Naive B cell (primary cell): ENCODE data around the gene LRRC25. TPM values are rescaled to one million over a fixed set of nuclear protein-coding genes. Genes with fewer than 3 reads are reported as not detected.
A peak's percentile ranks its signal among the peaks of the same experiment; 100 is the strongest.

Experiments used
- ATAC-seq, 2 donors: fragments of 150-1000 bp; cut with Tn5 transposase; 2 replicates each; pipeline ENCODE4 v1.10.0; 2021; ENCODE audit warnings: low read depth in 2 of 2, mild to moderate bottlenecking in 2 of 2, moderate library complexity in 2 of 2
- DNase-seq: peaks from one replicate; pipeline ENCODE4 v3.0.0; 2022
- H3K27ac Mint-ChIP-seq, 6 donors: one replicate each; pipeline ENCODE4 v1.8.0; 2020 to 2022; ENCODE audit warnings: mild to moderate bottlenecking in 6 of 6, mixed read lengths in 6 of 6, moderate library complexity in 5 of 6, inconsistent platforms in 2 of 6
- H3K27me3 Mint-ChIP-seq, 3 donors: one replicate each; pipeline ENCODE4 v1.8.0; 2021 to 2022; ENCODE audit warnings: mixed read lengths in 3 of 3, mild to moderate bottlenecking in 1 of 3
- H3K36me3 Mint-ChIP-seq, 2 donors: one replicate each; pipeline ENCODE4 v1.8.0; 2020 to 2022; ENCODE audit warnings: mixed read lengths in 2 of 2, inconsistent platforms in 1 of 2, mild to moderate bottlenecking in 1 of 2
- H3K4me1 Mint-ChIP-seq, 3 donors: one replicate each; pipeline ENCODE4 v1.8.0; 2020 to 2022; ENCODE audit warnings: mixed read lengths in 3 of 3, inconsistent platforms in 1 of 3, mild to moderate bottlenecking in 1 of 3, moderate library complexity in 1 of 3
- H3K4me3 Mint-ChIP-seq, 8 donors: one replicate each; pipeline ENCODE4 v1.8.0; 2020 to 2022; ENCODE audit warnings: mild to moderate bottlenecking in 8 of 8, mixed read lengths in 8 of 8, moderate library complexity in 8 of 8, inconsistent platforms in 2 of 8
- H3K9me3 Mint-ChIP-seq, 7 donors: one replicate each; pipeline ENCODE4 v1.8.0; 2020 to 2022; ENCODE audit warnings: mixed read lengths in 7 of 7, mild to moderate bottlenecking in 5 of 7, inconsistent platforms in 2 of 7, moderate library complexity in 1 of 7
- polyA plus RNA-seq, 6 donors: library from polyadenylated mRNA; unstranded; fragments of 300-500 nt; fragmentation: Illumina TruSeq; gene quantifications; one replicate each; pipeline ENCODE4 v1.2.3, GENCODE V29; 2021; ENCODE audit warnings: low read depth in 6 of 6

Gene LRRC25
- polyA plus RNA-seq, 6 donors from 2014 or later, result 0.17 to 30.8 (median 17.9) TPM

- H3K27me3 Mint-ChIP-seq, result no peaks in the 10 kb centered on the region
- no peaks in the 10 kb centered on the region for H3K36me3 Mint-ChIP-seq
- ATAC-seq, result peak; percentile 36 to 43
- peak; percentile 74 for DNase-seq
- H3K9me3 Mint-ChIP-seq, result no peaks in the 10 kb centered on the region
- peak overlapping the region in 3 of 6 donors; percentile 34 to 77 (median 70) for H3K27ac Mint-ChIP-seq
- peaks cover 14 to 39% (median 25%) of the 10 kb centered on the region in 3 donors for H3K4me1 Mint-ChIP-seq
- H3K4me3 Mint-ChIP-seq, result peak overlapping the region; percentile 66 to 88 (median 75)
Observed at GRCh38 chr19:18433015-18433691, 35.7 kb upstream of the LRRC25 start.

- Mint-ChIP-seq H3K4me1 (peaks cover 14 to 39% (median 25%) of the 10 kb centered on the region in 3 donors), H3K9me3 (no peaks in the 10 kb centered on the region), H3K4me3 (peak overlapping the region; percentile 68 to 89 (median 80)), H3K27me3 (no peaks in the 10 kb centered on the region), H3K27ac (peak overlapping the region in 4 of 6 donors; percentile 27 to 82 (median 50)), H3K36me3 (no peaks in the 10 kb centered on the region)
- ATAC-seq (no peak), DNase-seq (no peak)
Observed at GRCh38 chr19:18432275-18433014, 35.0 kb upstream of the LRRC25 start.

- ATAC-seq (no peak), DNase-seq (no peak)
- no peaks in the 10 kb centered on the region for H3K27me3 Mint-ChIP-seq
- peak overlapping the region in 7 of 8 donors; percentile 55 to 89 (median 65) for H3K4me3 Mint-ChIP-seq
- no peaks in the 10 kb centered on the region for H3K9me3 Mint-ChIP-seq
- peak overlapping the region in 3 of 6 donors; percentile 27 to 82 (median 70) for H3K27ac Mint-ChIP-seq
- no peaks in the 10 kb centered on the region for H3K36me3 Mint-ChIP-seq
- H3K4me1 Mint-ChIP-seq, result peaks cover 14 to 39% (median 25%) of the 10 kb centered on the region in 3 donors
Observed at GRCh38 chr19:18431351-18432197, 34.2 kb upstream of the LRRC25 start.

GRCh38 chr19:18430417-18431144 is 33.2 kb upstream of the LRRC25 start:
- DNase-seq, result no peak
- ATAC-seq, result no peak
- no peaks in the 10 kb centered on the region for H3K36me3 Mint-ChIP-seq
- no peaks in the 10 kb centered on the region for H3K27me3 Mint-ChIP-seq
- peak overlapping the region in 5 of 6 donors; percentile 34 to 91 (median 68) for H3K27ac Mint-ChIP-seq
- no peaks in the 10 kb centered on the region for H3K9me3 Mint-ChIP-seq
- peak overlapping the region in 7 of 8 donors; percentile 35 to 82 (median 61) for H3K4me3 Mint-ChIP-seq
- peaks cover 9 to 37% (median 22%) of the 10 kb centered on the region in 3 donors for H3K4me1 Mint-ChIP-seq

GRCh38 chr19:18429717-18430416 is 32.4 kb upstream of the LRRC25 start:
- Mint-ChIP-seq H3K4me1 (peaks cover 15 to 35% (median 22%) of the 10 kb centered on the region in 3 donors), H3K27ac (peak overlapping the region in 5 of 6 donors; percentile 44 to 96 (median 72)), H3K9me3 (no peaks in the 10 kb centered on the region), H3K27me3 (no peaks in the 10 kb centered on the region), H3K4me3 (peak overlapping the region; percentile 55 to 88 (median 72)), H3K36me3 (no peaks in the 10 kb centered on the region)
- ATAC-seq (no peak), DNase-seq (no peak)

- peak; percentile 76 to 79 for ATAC-seq
- H3K27me3 Mint-ChIP-seq, result no peaks in the 10 kb centered on the region
- no peaks in the 10 kb centered on the region for H3K36me3 Mint-ChIP-seq
- peak; percentile 92 for DNase-seq
- peaks cover 14 to 35% (median 17%) of the 10 kb centered on the region in 3 donors for H3K4me1 Mint-ChIP-seq
- no peaks in the 10 kb centered on the region for H3K9me3 Mint-ChIP-seq
- peak overlapping the region in 5 of 6 donors; percentile 10 to 96 (median 84) for H3K27ac Mint-ChIP-seq
- H3K4me3 Mint-ChIP-seq, result peak overlapping the region; percentile 15 to 80 (median 72)
Observed at GRCh38 chr19:18428787-18429674, 31.6 kb upstream of the LRRC25 start.

GRCh38 chr19:18428173-18428786 is 30.9 kb upstream of the LRRC25 start:
- H3K27ac Mint-ChIP-seq, result peak overlapping the region in 4 of 6 donors; percentile 61 to 86 (median 75)
- no peak for DNase-seq

GRCh38 chr19:18427743-18428113 is 30.3 kb upstream of the LRRC25 start:
- Mint-ChIP-seq H3K27ac (peak overlapping the region in 2 of 6 donors; percentile 74 to 86), H3K4me3 (no peak overlapping the region)

More at GRCh38 chr19:18428173-18428786, 30.9 kb upstream of the LRRC25 start:
- no peak for ATAC-seq
- H3K4me1 Mint-ChIP-seq, result peaks cover 14 to 36% (median 17%) of the 10 kb centered on the region in 3 donors
- no peaks in the 10 kb centered on the region for H3K9me3 Mint-ChIP-seq
- H3K36me3 Mint-ChIP-seq, result no peaks in the 10 kb centered on the region
- H3K4me3 Mint-ChIP-seq, result peak overlapping the region in 6 of 8 donors; percentile 15 to 73 (median 66)
- no peaks in the 10 kb centered on the region for H3K27me3 Mint-ChIP-seq

GRCh38 chr19:18427080-18427742 is 29.8 kb upstream of the LRRC25 start:
- no peak for DNase-seq
- no peaks in the 10 kb centered on the region for H3K36me3 Mint-ChIP-seq
- no peak for ATAC-seq
- H3K9me3 Mint-ChIP-seq, result no peaks in the 10 kb centered on the region
- peaks cover 20 to 40% (median 27%) of the 10 kb centered on the region in 3 donors for H3K4me1 Mint-ChIP-seq
- H3K27ac Mint-ChIP-seq, result peak overlapping the region in 3 of 6 donors; percentile 22 to 86 (median 84)
- peak overlapping the region in 1 of 8 donors; percentile 9 for H3K4me3 Mint-ChIP-seq
- H3K27me3 Mint-ChIP-seq, result no peaks in the 10 kb centered on the region

More at GRCh38 chr19:18427743-18428113, 30.3 kb upstream of the LRRC25 start:
- no peaks in the 10 kb centered on the region for H3K27me3 Mint-ChIP-seq
- ATAC-seq (no peak), DNase-seq (no peak)
- no peaks in the 10 kb centered on the region for H3K36me3 Mint-ChIP-seq
- H3K4me1 Mint-ChIP-seq, result peaks cover 18 to 39% (median 22%) of the 10 kb centered on the region in 3 donors
- H3K9me3 Mint-ChIP-seq, result no peaks in the 10 kb centered on the region

GRCh38 chr19:18426416-18426767 is 29.0 kb upstream of the LRRC25 start:
- peak overlapping the region in 2 of 6 donors; percentile 7 to 51 for H3K27ac Mint-ChIP-seq
- H3K36me3 Mint-ChIP-seq, result no peaks in the 10 kb centered on the region
- no peaks in the 10 kb centered on the region for H3K27me3 Mint-ChIP-seq
- ATAC-seq, result no peak
- DNase-seq, result no peak
- H3K4me1 Mint-ChIP-seq, result peaks cover 26 to 48% (median 35%) of the 10 kb centered on the region in 3 donors
- H3K9me3 Mint-ChIP-seq, result no peaks in the 10 kb centered on the region
- H3K4me3 Mint-ChIP-seq, result no peak overlapping the region
